ENCODE results near the gene MYO9A.

The MYO9A gene

GRCh38 chr15:71790081-71790480 is 327.9 kb downstream of the MYO9A start (continued):
- TF ChIP-seq ZNF280C (tag by site-specific recombination; IDR thresholded peaks at IDR 0.05): no peak
- no peak for TF ChIP-seq PATZ1 (tag by site-specific recombination; IDR thresholded peaks at IDR 0.05)

- POLR2A ChIA-PET: interaction anchor here (0.6 kb wide), 2 partner anchors 15 to 16 kb away, joined by 3 to 6 read pairs; no protein-coding TSS in a partner anchor
- no peaks in the 10 kb centered on the region for H3K36me3 ChIP-seq (ENCODE audit: control insufficient read depth in 2 of 2, insufficient read depth in 1 of 2, low read length in 2 of 2)
- H3K27ac ChIP-seq (ENCODE audit: extremely low read depth, low read depth, low read length): no peak overlapping the region
- H3K4me3 ChIP-seq (ENCODE audit: low read depth, low read length): no peak overlapping the region
- no peaks in the 10 kb centered on the region for H3K4me1 ChIP-seq (ENCODE audit: control insufficient read depth, insufficient read depth, low read length)
- CTCF ChIA-PET: interaction anchor here (1.2 to 4.4 kb wide), 4 partner anchors 9 to 367 kb away, joined by 4 to 32 read pairs (median 18); no protein-coding TSS in a partner anchor
- no peaks in the 10 kb centered on the region for H3K9me3 ChIP-seq (ENCODE audit: control insufficient read depth, insufficient read depth, low read depth, low read length)
- TF ChIP-seq ZNF521 (tag by site-specific recombination; IDR thresholded peaks at IDR 0.05) (peak; percentile 88; the same call in 1 of the 2 replicates), GLIS2 (tag by site-specific recombination; IDR thresholded peaks at IDR 0.05) (no peak), ZBTB20 (tag by site-specific recombination; IDR thresholded peaks at IDR 0.05) (no peak), ZNF311 (tag by site-specific recombination; IDR thresholded peaks at IDR 0.05; ENCODE audit: borderline replicate concordance) (no peak; the same call in 1 of the 2 replicates), ZNF747 (tag by site-specific recombination; IDR thresholded peaks at IDR 0.05) (no peak), ZNF350 (tag by site-specific recombination; IDR thresholded peaks at IDR 0.05) (no peak), ZNF624 (tag by site-specific recombination; IDR thresholded peaks at IDR 0.05) (no peak), GLI4 (tag by site-specific recombination; IDR thresholded peaks at IDR 0.05) (no peak), TRIM28 (IDR thresholded peaks at IDR 0.05; ENCODE audit: borderline replicate concordance, low read length) (no peak), OVOL3 (tag by site-specific recombination; IDR thresholded peaks at IDR 0.05) (no peak), ZBTB7A (tag by site-specific recombination; IDR thresholded peaks at IDR 0.05; ENCODE audit: low read depth) (no peak), ZNF133 (tag by site-specific recombination; IDR thresholded peaks at IDR 0.05) (no peak), ZNF148 (tag by site-specific recombination; IDR thresholded peaks at IDR 0.05; ENCODE audit: borderline replicate concordance) (0 out of 2 replicates have a peak, but pooled peaks have one; percentile 50), ZNF623 (tag by site-specific recombination; IDR thresholded peaks at IDR 0.05) (no peak), ZFP37 (tag by site-specific recombination; IDR thresholded peaks at IDR 0.05) (no peak)
- TF ChIP-seq, protein P1, sequence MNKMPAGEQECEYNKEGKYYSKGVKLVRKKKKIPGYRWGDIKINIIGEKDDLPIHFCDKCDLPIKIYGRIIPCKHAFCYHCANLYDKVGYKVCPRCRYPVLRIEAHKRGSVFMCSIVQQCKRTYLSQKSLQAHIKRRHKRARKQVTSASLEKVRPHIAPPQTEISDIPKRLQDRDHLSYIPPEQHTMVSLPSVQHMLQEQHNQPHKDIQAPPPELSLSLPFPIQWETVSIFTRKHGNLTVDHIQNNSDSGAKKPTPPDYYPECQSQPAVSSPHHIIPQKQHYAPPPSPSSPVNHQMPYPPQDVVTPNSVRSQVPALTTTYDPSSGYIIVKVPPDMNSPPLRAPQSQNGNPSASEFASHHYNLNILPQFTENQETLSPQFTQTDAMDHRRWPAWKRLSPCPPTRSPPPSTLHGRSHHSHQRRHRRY (tag by site-specific recombination; IDR thresholded peaks at IDR 0.05): no peak
- TF ChIP-seq, protein P2, sequence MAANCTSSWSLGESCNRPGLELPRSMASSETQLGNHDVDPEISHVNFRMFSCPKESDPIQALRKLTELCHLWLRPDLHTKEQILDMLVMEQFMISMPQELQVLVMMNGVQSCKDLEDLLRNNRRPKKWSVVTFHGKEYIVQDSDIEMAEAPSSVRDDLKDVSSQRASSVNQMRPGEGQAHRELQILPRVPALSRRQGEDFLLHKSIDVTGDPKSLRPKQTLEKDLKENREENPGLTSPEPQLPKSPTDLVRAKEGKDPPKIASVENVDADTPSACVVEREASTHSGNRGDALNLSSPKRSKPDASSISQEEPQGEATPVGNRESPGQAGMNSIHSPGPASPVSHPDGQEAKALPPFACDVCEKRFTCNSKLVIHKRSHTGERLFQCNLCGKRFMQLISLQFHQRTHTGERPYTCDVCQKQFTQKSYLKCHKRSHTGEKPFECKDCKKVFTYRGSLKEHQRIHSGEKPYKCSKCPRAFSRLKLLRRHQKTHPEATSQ (tag by site-specific recombination; IDR thresholded peaks at IDR 0.05): 0 out of 2 replicates have a peak, but pooled peaks have one; percentile 23
- TF ChIP-seq, protein P3, sequence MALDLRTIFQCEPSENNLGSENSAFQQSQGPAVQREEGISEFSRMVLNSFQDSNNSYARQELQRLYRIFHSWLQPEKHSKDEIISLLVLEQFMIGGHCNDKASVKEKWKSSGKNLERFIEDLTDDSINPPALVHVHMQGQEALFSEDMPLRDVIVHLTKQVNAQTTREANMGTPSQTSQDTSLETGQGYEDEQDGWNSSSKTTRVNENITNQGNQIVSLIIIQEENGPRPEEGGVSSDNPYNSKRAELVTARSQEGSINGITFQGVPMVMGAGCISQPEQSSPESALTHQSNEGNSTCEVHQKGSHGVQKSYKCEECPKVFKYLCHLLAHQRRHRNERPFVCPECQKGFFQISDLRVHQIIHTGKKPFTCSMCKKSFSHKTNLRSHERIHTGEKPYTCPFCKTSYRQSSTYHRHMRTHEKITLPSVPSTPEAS (tag by site-specific recombination; IDR thresholded peaks at IDR 0.05): peak; percentile 97
- TF ChIP-seq, protein P4, sequence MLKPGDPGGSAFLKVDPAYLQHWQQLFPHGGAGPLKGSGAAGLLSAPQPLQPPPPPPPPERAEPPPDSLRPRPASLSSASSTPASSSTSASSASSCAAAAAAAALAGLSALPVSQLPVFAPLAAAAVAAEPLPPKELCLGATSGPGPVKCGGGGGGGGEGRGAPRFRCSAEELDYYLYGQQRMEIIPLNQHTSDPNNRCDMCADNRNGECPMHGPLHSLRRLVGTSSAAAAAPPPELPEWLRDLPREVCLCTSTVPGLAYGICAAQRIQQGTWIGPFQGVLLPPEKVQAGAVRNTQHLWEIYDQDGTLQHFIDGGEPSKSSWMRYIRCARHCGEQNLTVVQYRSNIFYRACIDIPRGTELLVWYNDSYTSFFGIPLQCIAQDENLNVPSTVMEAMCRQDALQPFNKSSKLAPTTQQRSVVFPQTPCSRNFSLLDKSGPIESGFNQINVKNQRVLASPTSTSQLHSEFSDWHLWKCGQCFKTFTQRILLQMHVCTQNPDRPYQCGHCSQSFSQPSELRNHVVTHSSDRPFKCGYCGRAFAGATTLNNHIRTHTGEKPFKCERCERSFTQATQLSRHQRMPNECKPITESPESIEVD (tag by site-specific recombination; IDR thresholded peaks at IDR 0.05): no peak
Observed at GRCh38 chr15:71789616-71790015, 328.3 kb downstream of the MYO9A start.
